Measurements from ENCODE around the gene LST1.

LST1 gene

DNA sequence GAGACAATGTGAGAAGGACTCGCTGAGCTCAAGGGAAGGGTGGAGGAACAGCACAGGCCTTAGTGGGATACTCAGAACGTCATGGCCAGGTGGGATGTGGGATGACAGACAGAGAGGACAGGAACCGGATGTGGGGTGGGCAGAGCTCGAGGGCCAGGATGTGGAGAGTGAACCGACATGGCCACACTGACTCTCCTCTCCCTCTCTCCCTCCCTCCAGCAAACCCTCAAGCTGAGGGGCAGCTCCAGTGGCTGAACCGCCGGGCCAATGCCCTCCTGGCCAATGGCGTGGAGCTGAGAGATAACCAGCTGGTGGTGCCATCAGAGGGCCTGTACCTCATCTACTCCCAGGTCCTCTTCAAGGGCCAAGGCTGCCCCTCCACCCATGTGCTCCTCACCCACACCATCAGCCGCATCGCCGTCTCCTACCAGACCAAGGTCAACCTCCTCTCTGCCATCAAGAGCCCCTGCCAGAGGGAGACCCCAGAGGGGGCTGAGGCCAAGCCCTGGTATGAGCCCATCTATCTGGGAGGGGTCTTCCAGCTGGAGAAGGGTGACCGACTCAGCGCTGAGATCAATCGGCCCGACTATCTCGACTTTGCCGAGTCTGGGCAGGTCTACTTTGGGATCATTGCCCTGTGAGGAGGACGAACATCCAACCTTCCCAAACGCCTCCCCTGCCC lies 9.0 kb upstream of the LST1 start:
- TF ChIP-seq, protein P1, sequence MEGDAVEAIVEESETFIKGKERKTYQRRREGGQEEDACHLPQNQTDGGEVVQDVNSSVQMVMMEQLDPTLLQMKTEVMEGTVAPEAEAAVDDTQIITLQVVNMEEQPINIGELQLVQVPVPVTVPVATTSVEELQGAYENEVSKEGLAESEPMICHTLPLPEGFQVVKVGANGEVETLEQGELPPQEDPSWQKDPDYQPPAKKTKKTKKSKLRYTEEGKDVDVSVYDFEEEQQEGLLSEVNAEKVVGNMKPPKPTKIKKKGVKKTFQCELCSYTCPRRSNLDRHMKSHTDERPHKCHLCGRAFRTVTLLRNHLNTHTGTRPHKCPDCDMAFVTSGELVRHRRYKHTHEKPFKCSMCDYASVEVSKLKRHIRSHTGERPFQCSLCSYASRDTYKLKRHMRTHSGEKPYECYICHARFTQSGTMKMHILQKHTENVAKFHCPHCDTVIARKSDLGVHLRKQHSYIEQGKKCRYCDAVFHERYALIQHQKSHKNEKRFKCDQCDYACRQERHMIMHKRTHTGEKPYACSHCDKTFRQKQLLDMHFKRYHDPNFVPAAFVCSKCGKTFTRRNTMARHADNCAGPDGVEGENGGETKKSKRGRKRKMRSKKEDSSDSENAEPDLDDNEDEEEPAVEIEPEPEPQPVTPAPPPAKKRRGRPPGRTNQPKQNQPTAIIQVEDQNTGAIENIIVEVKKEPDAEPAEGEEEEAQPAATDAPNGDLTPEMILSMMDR (IDR thresholded peaks at IDR 0.05; ENCODE audit: low read depth, low read length, missing control alignments): no peak
- no peak overlapping the region for H3K4me3 ChIP-seq (ENCODE audit: low read depth, low read length)
- in situ Hi-C loops (cut with HindIII; ENCODE audit: low sequenced_read_pairs): no loop called here
- no peak for DNase-seq (ENCODE audit: low read depth)

DNA sequence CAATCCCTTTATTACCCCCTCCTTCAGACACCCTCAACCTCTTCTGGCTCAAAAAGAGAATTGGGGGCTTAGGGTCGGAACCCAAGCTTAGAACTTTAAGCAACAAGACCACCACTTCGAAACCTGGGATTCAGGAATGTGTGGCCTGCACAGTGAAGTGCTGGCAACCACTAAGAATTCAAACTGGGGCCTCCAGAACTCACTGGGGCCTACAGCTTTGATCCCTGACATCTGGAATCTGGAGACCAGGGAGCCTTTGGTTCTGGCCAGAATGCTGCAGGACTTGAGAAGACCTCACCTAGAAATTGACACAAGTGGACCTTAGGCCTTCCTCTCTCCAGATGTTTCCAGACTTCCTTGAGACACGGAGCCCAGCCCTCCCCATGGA lies 8.5 kb upstream of the LST1 start:
- no peak for DNase-seq (ENCODE audit: low read depth)
- no peak overlapping the region for H3K4me3 ChIP-seq (ENCODE audit: low read depth, low read length)
- TF ChIP-seq, protein P1 (IDR thresholded peaks at IDR 0.05; ENCODE audit: low read depth, low read length, missing control alignments): no peak
- in situ Hi-C loops (cut with HindIII; ENCODE audit: low sequenced_read_pairs): no loop called here

DNA sequence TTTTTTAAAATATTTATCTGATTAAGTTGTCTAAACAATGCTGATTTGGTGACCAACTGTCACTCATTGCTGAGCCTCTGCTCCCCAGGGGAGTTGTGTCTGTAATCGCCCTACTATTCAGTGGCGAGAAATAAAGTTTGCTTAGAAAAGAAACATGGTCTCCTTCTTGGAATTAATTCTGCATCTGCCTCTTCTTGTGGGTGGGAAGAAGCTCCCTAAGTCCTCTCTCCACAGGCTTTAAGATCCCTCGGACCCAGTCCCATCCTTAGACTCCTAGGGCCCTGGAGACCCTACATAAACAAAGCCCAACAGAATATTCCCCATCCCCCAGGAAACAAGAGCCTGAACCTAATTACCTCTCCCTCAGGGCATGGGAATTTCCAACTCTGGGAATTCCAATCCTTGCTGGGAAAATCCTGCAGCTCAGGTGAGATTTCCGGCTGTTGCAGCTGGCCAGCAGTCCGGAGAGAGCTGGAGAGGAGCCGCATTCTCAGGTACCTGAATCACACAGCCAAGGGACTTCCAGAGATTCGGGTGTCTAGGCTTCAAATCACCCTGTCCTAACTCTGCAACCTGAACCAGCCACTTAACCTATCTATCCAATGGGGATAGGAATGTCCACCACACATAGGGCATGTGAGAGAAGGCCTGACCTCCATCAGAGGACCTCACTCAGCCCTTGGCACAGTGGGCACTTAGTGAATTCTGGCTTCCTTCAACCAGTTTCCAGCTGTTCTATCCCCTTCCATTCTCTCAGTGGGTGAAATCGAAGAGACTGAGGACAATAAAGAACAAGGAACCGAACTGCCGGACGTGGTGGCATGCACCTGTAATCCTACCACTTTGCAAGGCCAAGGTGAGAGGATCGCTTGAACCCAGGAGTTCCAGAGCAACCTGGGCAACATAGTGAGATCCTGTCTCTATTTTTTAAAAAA lies 7.6 kb upstream of the LST1 start:
- TF ChIP-seq, protein P1 (IDR thresholded peaks at IDR 0.05; ENCODE audit: low read depth, low read length, missing control alignments): no peak
- H3K4me3 ChIP-seq (ENCODE audit: low read depth, low read length): no peak overlapping the region
- no peak for DNase-seq (ENCODE audit: low read depth)
- in situ Hi-C loops (cut with HindIII; ENCODE audit: low sequenced_read_pairs): no loop called here

DNA sequence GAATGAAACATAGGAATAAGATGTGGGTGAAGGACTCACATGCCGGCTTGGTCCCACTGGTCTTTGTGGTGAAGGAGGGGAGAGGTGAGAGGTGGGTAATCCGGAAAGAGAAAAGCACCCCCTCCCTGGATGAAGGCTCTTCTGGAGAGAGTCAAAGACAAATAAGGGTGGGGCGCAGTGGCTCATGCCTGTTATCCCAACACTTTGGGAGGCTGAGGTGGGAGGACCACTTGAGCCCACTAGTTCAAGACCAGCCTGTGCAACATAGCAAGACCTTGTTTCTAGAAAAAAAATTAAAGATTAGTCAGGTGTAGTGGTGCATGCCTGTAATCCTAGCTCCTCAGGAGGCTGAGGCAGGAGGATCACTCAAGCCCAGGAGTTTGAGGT lies 7.0 kb upstream of the LST1 start:
- no peak overlapping the region for H3K4me3 ChIP-seq (ENCODE audit: low read depth, low read length)
- DNase-seq (ENCODE audit: low read depth): no peak
- in situ Hi-C loops (cut with HindIII; ENCODE audit: low sequenced_read_pairs): no loop called here
- TF ChIP-seq, protein P1 (IDR thresholded peaks at IDR 0.05; ENCODE audit: low read depth, low read length, missing control alignments): no peak

DNA sequence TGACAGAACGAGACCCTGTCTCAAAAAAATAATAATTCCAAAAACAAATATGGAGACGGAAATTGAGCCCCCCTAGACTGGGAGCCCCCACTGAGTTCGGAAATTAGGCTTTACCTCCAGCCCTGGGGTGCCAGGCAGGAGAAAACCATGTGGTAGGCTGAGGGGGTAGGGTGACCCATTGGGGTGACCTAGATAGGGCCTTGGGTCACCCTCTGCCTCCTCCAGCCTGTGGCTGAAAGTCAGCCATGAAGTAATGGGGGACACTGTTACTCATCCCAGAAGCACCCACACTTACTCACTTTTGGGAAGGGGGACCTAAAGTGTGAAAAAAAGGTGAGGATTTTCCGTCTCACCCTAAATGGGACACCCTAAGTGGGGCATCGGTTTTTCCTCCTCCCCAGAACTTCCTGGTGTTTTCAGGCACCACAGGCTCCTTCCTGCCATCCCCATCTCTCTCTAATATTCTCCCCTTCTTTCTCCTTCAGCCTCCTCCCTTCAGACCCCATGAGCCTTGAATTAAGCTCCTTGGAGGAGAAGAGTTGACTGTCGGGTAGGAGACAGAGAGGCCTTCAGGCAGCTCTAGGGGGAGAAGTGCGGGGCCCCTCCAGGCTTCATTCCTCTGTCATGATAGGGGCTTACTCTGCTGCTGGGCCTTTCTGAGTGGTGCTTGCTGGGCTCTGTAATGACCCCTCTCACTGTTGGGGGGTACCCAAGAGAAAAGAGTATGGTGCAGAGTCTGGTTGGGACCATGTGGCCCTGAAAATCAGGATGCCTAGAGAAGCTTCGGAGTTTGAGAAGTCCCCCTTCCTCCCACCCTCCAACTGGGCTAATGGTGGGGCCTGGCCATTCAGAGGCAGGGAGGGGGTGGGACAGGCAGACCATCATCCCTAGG lies 6.3 kb upstream of the LST1 start:
- no peak for DNase-seq (ENCODE audit: low read depth)
- TF ChIP-seq, protein P1 (IDR thresholded peaks at IDR 0.05; ENCODE audit: low read depth, low read length, missing control alignments): no peak
- in situ Hi-C loops (cut with HindIII; ENCODE audit: low sequenced_read_pairs): no loop called here

DNA sequence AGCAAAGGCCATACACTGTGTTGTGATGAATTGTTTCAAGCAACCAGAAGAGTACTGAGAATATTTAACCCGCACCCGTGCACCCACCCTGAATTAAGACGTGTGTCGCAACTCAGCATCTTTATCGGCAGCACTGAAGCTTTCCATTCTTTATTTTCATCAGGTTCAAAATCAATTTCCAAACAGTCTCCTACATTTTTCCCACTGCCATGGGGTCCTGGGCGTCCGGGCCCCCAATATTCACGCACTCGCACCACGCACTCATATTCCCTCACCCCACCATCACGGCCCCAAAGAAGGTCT lies 5.7 kb upstream of the LST1 start:
- in situ Hi-C loops (cut with HindIII; ENCODE audit: low sequenced_read_pairs): no loop called here
- DNase-seq (ENCODE audit: low read depth): no peak
- TF ChIP-seq, protein P1 (IDR thresholded peaks at IDR 0.05; ENCODE audit: low read depth, low read length, missing control alignments): no peak
- peak overlapping the region; percentile 64 for H3K4me3 ChIP-seq (ENCODE audit: low read depth, low read length)

More for the DNA sequence above, 6.3 kb upstream of the LST1 start:
- no peak overlapping the region for H3K4me3 ChIP-seq (ENCODE audit: low read depth, low read length)

Measured in astrocyte of the cerebellum (primary cell).